Psoas muscle (tissue), 8 donors: ENCODE results near the gene HDAC3. TPM values are rescaled to one million over a fixed set of nuclear protein-coding genes. Genes with fewer than 3 reads are reported as not detected.

ENCODE experiments used
- ATAC-seq, 4 donors: fragments of 200-7000 bp; cut with Tn5 transposase; one replicate each; pipeline ENCODE4 v1.9.1; 2020; ENCODE audit warnings: moderate library complexity in 3 of 4, mild to moderate bottlenecking in 2 of 4
- DNase-seq, 2 donors: peaks; one replicate each; pipeline ENCODE4 v3.0.0-alpha.2; 2020
- H3K27ac ChIP-seq: fragments of 200-600 bp; one replicate; pipeline ENCODE4 v1.8.0; 2022
- H3K27me3 ChIP-seq, 3 donors: fragments of 200-600 bp in 1 of 3; one replicate each; pipeline versions ENCODE4 v1.6.1 to v1.8.0; 2013 to 2022; ENCODE audit warnings: low read length in 2 of 3, mild to moderate bottlenecking in 2 of 3, moderate library complexity in 1 of 3; ENCODE audit not compliant: insufficient read depth in 3 of 3
- H3K36me3 ChIP-seq, 2 donors: fragments of 200-600 bp in 1 of 2; one replicate each; pipeline versions ENCODE4 v1.6.1 to v1.8.0; 2013 to 2022; ENCODE audit warnings: low read depth in 1 of 2, mild to moderate bottlenecking in 1 of 2, moderate library complexity in 1 of 2; ENCODE audit not compliant: insufficient read depth in 1 of 2
- H3K4me1 ChIP-seq: fragments of 200-600 bp; one replicate; pipeline ENCODE4 v1.8.0; 2022
- H3K4me3 ChIP-seq: fragments of 200-600 bp; one replicate; pipeline ENCODE4 v1.8.0; 2022; ENCODE audit warnings: mild to moderate bottlenecking
- H3K9me3 ChIP-seq: fragments of 200-600 bp; one replicate; pipeline ENCODE4 v1.8.0; 2022
- WGBS, 3 donors: extraction: QIAGEN DNeasy Blood & Tissue Kit; methylation state at CpG; one replicate each; pipeline versions ENCODE4 v1.1.6 to v1.1.7; 2013; 5-methylcytosine and 5-hydroxymethylcytosine counted together
- intact Hi-C, 2 donors: fragments of 100-400 bp; cut with DNase I; formaldehyde crosslinking; loops; one replicate each; pipeline versions ENCODE4 v1.11.0 to v1.14.2; 2022
- polyA plus RNA-seq, 3 donors: library from polyadenylated mRNA; stranded (reverse); fragments of 200-250 nt; gene quantifications; one replicate each; pipeline ENCODE4 v1.2.3, GENCODE V29; 2013
- total RNA-seq, 4 donors: library from RNA; stranded (reverse); fragmentation: NEBNext Ultra II Directional in 2 of 4; extraction: Animal tissue kit (Norgen Biotek cat#: 25700) in 2 of 4; gene quantifications; one replicate each; pipeline versions ENCODE4 v1.2.1 to v1.2.4, GENCODE V29; 2021 to 2023
- TF ChIP-seq, protein P1 (sequence below): fragments of 200-600 bp; IDR thresholded peaks from one replicate; pipeline ENCODE4 v1.8.0; 2022; ENCODE audit warnings: antibody characterized with exemption
- donor health status: healthy with polysubstance abuse.
- donor health status: DM: no; HTN: no; CAD: no; lungs with moderate emphysema.
- donor health status: Bipolar disorder and iron deficiency.
- donor health status: healthy.
- donor health status: DM: yes; HTN: yes; CAD: no.
- donor health status: DM: no; HTN: no; CAD: no.
- donor health status: DM: no; HTN: no; CAD: no.
- donor health status: DM: yes; HTN: yes; CAD: no.

Gene HDAC3
- total and polyA plus RNA-seq, 7 donors, result 16.9 to 41.3 (median 30.1) TPM

DNA sequence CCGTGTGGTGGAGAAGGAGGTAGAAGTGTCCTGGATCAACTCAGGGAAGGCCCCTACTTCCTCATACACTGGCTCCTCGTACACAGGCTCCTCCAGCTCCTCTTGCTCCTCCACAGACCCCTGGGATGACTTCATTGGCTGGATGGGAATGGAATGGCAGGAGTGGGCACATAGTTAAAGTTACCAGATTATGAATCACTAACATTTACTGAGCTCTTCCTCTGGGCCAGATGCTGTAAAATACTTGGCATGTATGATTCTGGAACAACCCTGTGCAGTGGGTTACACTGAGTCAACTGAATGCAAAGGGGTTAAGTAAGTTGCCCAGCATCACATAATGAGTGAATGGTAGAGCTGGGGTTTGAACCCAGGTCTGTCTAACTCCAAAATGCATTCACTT, 17.6 kb upstream of the HDAC3 start:
- intact Hi-C loops, result no loop called here
- TF ChIP-seq, protein P1, sequence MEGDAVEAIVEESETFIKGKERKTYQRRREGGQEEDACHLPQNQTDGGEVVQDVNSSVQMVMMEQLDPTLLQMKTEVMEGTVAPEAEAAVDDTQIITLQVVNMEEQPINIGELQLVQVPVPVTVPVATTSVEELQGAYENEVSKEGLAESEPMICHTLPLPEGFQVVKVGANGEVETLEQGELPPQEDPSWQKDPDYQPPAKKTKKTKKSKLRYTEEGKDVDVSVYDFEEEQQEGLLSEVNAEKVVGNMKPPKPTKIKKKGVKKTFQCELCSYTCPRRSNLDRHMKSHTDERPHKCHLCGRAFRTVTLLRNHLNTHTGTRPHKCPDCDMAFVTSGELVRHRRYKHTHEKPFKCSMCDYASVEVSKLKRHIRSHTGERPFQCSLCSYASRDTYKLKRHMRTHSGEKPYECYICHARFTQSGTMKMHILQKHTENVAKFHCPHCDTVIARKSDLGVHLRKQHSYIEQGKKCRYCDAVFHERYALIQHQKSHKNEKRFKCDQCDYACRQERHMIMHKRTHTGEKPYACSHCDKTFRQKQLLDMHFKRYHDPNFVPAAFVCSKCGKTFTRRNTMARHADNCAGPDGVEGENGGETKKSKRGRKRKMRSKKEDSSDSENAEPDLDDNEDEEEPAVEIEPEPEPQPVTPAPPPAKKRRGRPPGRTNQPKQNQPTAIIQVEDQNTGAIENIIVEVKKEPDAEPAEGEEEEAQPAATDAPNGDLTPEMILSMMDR, result no peak
- H3K36me3 ChIP-seq, result peaks cover 0 to 5% of the 10 kb centered on the region in 2 donors
- H3K9me3 ChIP-seq, result no peaks in the 10 kb centered on the region
- whole genome bisulfite sequencing, 3 donors, result 67 to 85% (median 73%) methylated on average over 2 of the region's 2 CpGs
- ATAC-seq (no peak), DNase-seq (no peak)
- no peaks in the 10 kb centered on the region for H3K4me1 ChIP-seq
- no peak overlapping the region for H3K4me3 ChIP-seq
- H3K27me3 ChIP-seq, result no peaks in the 10 kb centered on the region
- H3K27ac ChIP-seq, result no peak overlapping the region

DNA sequence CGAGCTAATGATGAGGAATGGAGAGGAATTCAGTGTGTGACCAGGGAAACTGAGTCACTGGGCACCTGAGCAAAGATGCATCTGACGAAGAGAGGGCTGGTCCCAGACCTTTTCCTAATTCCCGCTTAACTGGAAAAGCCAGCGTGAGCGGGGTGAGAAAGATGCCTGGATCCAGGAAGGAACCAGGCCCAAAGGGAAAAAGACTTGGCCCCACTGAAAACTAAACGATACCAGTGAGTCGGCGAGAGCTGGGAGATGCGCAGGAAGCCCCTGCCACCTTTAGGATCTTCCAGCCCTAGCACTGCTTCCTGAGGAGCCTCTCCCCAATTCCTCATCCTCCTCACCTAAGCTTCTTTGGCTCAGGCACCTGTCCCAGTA, 15.1 kb upstream of the HDAC3 start:
- DNase-seq (no peak), ATAC-seq (peak in 1 of 4 donors; percentile 17)
- 48 to 56% (median 50%) methylated on average over 9 of the region's 9 CpGs for WGBS, 3 donors
- intact Hi-C loops, result no loop called here
- H3K36me3 ChIP-seq, result peaks cover 0 to 3% of the 10 kb centered on the region in 2 donors
- TF ChIP-seq, protein P1, result no peak
- H3K9me3 ChIP-seq, result no peaks in the 10 kb centered on the region
- H3K4me3 ChIP-seq, result peak overlapping the region; percentile 70
- no peaks in the 10 kb centered on the region for H3K4me1 ChIP-seq
- H3K27me3 ChIP-seq, result no peaks in the 10 kb centered on the region
- no peak overlapping the region for H3K27ac ChIP-seq

DNA sequence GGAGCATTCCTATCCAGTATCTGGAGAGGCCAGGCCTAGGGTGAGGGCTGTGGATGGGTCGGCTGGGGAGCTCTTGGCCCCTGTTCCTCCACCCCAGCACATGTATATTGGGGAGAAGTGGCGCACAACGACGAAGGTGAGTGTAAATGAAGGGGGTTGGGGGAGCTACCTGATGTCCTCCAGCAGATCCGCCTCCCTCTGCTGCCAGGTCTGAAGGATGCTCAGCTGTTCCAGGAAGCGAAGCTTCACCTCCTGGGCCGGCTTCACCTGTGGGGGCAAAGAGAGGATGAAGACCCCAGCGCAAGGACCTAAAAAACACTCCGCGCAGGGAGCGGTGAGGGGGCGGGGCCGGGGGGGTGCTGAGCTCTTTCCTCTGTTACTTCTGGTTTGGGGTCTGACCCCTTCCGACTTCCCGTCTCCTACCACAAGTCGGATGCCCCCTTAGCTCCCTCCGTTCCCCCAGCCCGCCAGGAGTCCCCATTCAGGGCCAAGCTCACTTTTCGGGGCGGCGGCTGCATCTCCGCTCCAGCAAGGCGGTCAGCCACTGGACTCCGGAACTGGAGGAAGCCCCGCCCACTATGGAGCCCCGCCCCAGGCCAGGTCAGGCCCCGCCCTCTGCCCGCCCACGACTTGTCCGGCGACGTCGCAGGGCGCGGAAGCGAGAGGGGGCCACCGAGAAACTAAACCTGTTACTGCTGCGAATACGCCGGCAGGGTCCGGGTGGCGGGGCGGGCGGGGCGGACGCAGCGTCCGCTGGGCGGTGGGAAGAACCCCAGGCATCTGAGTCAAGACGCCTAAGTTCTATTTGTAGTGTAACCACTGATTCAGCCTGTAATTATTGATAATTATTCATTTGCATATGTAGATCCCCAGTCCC, 14.4 kb upstream of the HDAC3 start, which contains the start of gene FCHSD1:
Gene FCHSD1, minus strand, starts transcription at position 568 of the 877 bp plus-strand sequence. Its CDS starts 50 bp downstream, at position 518.
- no peaks in the 10 kb centered on the region for H3K9me3 ChIP-seq
- DNase-seq, result peak; percentile 88 to 92
- peak within 1 kb of the TSS; percentile 70 for H3K4me3 ChIP-seq
- WGBS, 3 donors, result 5 to 6% (median 5%) methylated on average over 40 to 50 of the region's 50 CpGs
- ATAC-seq, result peak; percentile 87 to 98 (median 93)
- H3K4me1 ChIP-seq, result no peaks in the 10 kb centered on the region
- intact Hi-C loops, result no loop called here
- no peaks in the 10 kb centered on the region for H3K27me3 ChIP-seq
- peaks cover 0 to under 1% of the 10 kb centered on the region in 2 donors for H3K36me3 ChIP-seq
- H3K27ac ChIP-seq, result no peak within 1 kb of the TSS
- TF ChIP-seq, protein P1, result peak; percentile 4

DNA sequence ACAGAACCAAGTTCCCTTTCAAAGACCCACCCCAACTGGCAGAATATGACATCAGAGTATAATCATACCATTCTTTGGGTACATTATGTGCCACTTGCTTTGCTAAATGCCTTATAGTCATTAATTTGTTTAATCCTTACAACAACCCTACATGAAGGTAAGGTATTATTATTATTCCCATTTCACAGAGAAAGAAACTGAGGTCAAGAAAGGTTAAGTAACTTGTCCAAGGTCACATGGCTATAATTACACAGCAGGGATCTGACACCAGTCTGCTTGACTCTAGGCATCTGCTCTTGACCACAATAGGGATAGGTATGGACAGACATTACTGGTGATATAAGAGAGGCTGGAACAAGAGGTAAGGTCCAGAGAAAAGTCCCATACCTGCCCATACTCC, 13.3 kb upstream of the HDAC3 start:
- H3K27ac ChIP-seq, result no peak overlapping the region
- DNase-seq, result no peak
- ATAC-seq, result no peak
- no peaks in the 10 kb centered on the region for H3K36me3 ChIP-seq
- H3K9me3 ChIP-seq, result no peaks in the 10 kb centered on the region
- intact Hi-C loops, result no loop called here
- no peaks in the 10 kb centered on the region for H3K27me3 ChIP-seq
- H3K4me1 ChIP-seq, result no peaks in the 10 kb centered on the region
- TF ChIP-seq, protein P1, result no peak
- H3K4me3 ChIP-seq, result no peak overlapping the region
